IMR-90 (cell line): ENCODE measurements around the gene PRKAG3. TPM values are rescaled to one million over a fixed set of nuclear protein-coding genes. Genes with fewer than 3 reads are reported as not detected.

Experiments used
- ATAC-seq: fragments of 200-7000 bp; cut with Tn5 transposase; 2 replicates; pipeline ENCODE4 v1.9.1; 2020; ENCODE audit warnings: low read depth, mild to moderate bottlenecking, moderate library complexity
- BruUV-seq: library from RNA; stranded (reverse); fragments of 400-500 nt; replicated peaks from 2 replicates; lab custom pipeline; 2021; lab: Mats Ljungman, UMichigan
- CTCF ChIA-PET: fragments of 300-600 bp; formaldehyde crosslinking; extraction: SDS; loops from one replicate; lab custom pipeline; 2021; ENCODE audit warnings: antibody characterized with exemption; lab: Yijun Ruan, JAX
- POLR2A ChIA-PET: fragments of 300-600 bp; sonication (Branson Sonifier 250); formaldehyde crosslinking; loops from one replicate; lab custom pipeline; 2022; ENCODE audit warnings: antibody characterized with exemption; ENCODE audit not compliant: unreplicated experiment; lab: Charles Lee
- DNase-seq: peaks from one replicate; pipeline ENCODE4 v3.0.0; 2013
- H2AFZ ChIP-seq: replicated peaks from 2 replicates; pipeline ENCODE3; 2013; ENCODE audit warnings: low read length, mild to moderate bottlenecking; ENCODE audit not compliant: poor library complexity
- H2AK5ac ChIP-seq: 2 replicates; pipeline ENCODE4 v1.6.1; 2013; ENCODE audit warnings: low read depth, low read length, inconsistent platforms
- H2AK9ac ChIP-seq: replicated peaks from 2 replicates; pipeline ENCODE3; 2013; ENCODE audit warnings: mild to moderate bottlenecking, low read depth, low read length, moderate library complexity; ENCODE audit not compliant: poor library complexity
- H2BK120ac ChIP-seq: 2 replicates; pipeline ENCODE4 v1.6.1; 2013; ENCODE audit warnings: low read depth, low read length, inconsistent platforms
- H2BK15ac ChIP-seq: 3 replicates; pipeline ENCODE4 v1.6.1; 2013; ENCODE audit warnings: low read depth, low read length, inconsistent platforms
- H2BK20ac ChIP-seq: 2 replicates; pipeline ENCODE4 v1.6.1; 2013; ENCODE audit warnings: low read depth, mild to moderate bottlenecking, inconsistent platforms, low read length, moderate library complexity
- H2BK5ac ChIP-seq: 2 replicates; pipeline ENCODE4 v1.6.1; 2013; ENCODE audit warnings: mild to moderate bottlenecking, low read depth, low read length, inconsistent platforms; ENCODE audit not compliant: poor library complexity, severe bottlenecking
- H3K14ac ChIP-seq: replicated peaks from 2 replicates; pipeline ENCODE4 v1.6.1; 2013; ENCODE audit warnings: low read depth, low read length, inconsistent platforms
- H3K18ac ChIP-seq: 2 replicates; pipeline ENCODE4 v1.6.1; 2013; ENCODE audit warnings: low read depth, low read length, control low read depth
- H3K23ac ChIP-seq: 2 replicates; pipeline ENCODE4 v1.6.1; 2013; ENCODE audit warnings: low read depth, low read length, inconsistent platforms
- H3K27ac ChIP-seq: 2 replicates; pipeline ENCODE4 v1.5.1; 2013; ENCODE audit warnings: mild to moderate bottlenecking, control low read depth, low read length; ENCODE audit not compliant: insufficient read depth
- H3K27me3 ChIP-seq: 2 replicates; pipeline ENCODE4 v1.6.1; 2013; ENCODE audit warnings: low read length; ENCODE audit not compliant: control insufficient read depth, insufficient read depth
- H3K36me3 ChIP-seq: 2 replicates; pipeline ENCODE4 v1.6.1; 2013; ENCODE audit warnings: low read length, mixed read lengths; ENCODE audit not compliant: control insufficient read depth, insufficient read depth
- H3K4ac ChIP-seq: 2 replicates; pipeline ENCODE4 v1.6.1; 2013; ENCODE audit warnings: low read depth, low read length, inconsistent platforms
- H3K4me1 ChIP-seq: 2 replicates; pipeline ENCODE4 v1.6.1; 2013; ENCODE audit warnings: low read length, mixed read lengths; ENCODE audit not compliant: control insufficient read depth, insufficient read depth
- H3K4me2 ChIP-seq: 2 replicates; pipeline ENCODE4 v1.6.1; 2013; ENCODE audit warnings: low read depth, mild to moderate bottlenecking, control low read depth, low read length, moderate library complexity
- H3K4me3 ChIP-seq: 2 replicates; pipeline ENCODE4 v1.5.1; 2013; ENCODE audit warnings: low read depth, mild to moderate bottlenecking, control low read depth, low read length, moderate library complexity; ENCODE audit not compliant: insufficient read depth
- H3K56ac ChIP-seq: 2 replicates; pipeline ENCODE4 v1.6.1; 2013; ENCODE audit warnings: low read length, inconsistent platforms; ENCODE audit not compliant: insufficient read depth; ENCODE audit errors: extremely low read depth
- H3K79me1 ChIP-seq, 2 experiments: 2 replicates each; pipeline ENCODE4 v1.6.1; 2013; ENCODE audit warnings: low read length in 2 of 2, inconsistent platforms in 1 of 2, low read depth in 1 of 2
- H3K9ac ChIP-seq: 2 replicates; pipeline ENCODE4 v1.6.1; 2013; ENCODE audit warnings: low read depth, low read length, control low read depth
- H3K9me1 ChIP-seq: 2 replicates; pipeline ENCODE4 v1.6.1; 2013; ENCODE audit warnings: low read length, inconsistent platforms; ENCODE audit not compliant: insufficient read depth
- H3K9me3 ChIP-seq: 2 replicates; pipeline ENCODE4 v1.6.1; 2013; ENCODE audit warnings: low read length; ENCODE audit not compliant: control insufficient read depth, insufficient read depth
- H4K20me1 ChIP-seq: 2 replicates; pipeline ENCODE4 v1.6.1; 2013; ENCODE audit warnings: low read length, inconsistent platforms; ENCODE audit not compliant: insufficient read depth
- H4K5ac ChIP-seq: 2 replicates; pipeline ENCODE4 v1.6.1; 2013; ENCODE audit warnings: mild to moderate bottlenecking, low read depth, low read length, control low read depth
- H4K8ac ChIP-seq, 2 experiments: 2 replicates each; pipeline ENCODE4 v1.6.1; 2013; ENCODE audit warnings: low read depth in 2 of 2, low read length in 2 of 2, control low read depth in 1 of 2, inconsistent platforms in 1 of 2
- H4K91ac ChIP-seq: 2 replicates; pipeline ENCODE4 v1.6.1; 2013; ENCODE audit warnings: low read depth, low read length, inconsistent platforms; ENCODE audit not compliant: insufficient read depth
- BHLHE40 ChIP-seq: fragments of 150-350 bp; IDR thresholded peaks from 2 replicates; pipeline ENCODE4 v1.6.1; 2016; ENCODE audit warnings: mild to moderate bottlenecking, low read depth, low read length
- CEBPB ChIP-seq: IDR thresholded peaks from 2 replicates; pipeline ENCODE4 v1.6.1; 2012; ENCODE audit warnings: low read depth, low read length, improper control_type of control experiment
- NFE2L2 ChIP-seq: fragments of 150-350 bp; IDR thresholded peaks from 2 replicates; pipeline ENCODE4 v1.6.1; 2016; ENCODE audit warnings: low read depth, mild to moderate bottlenecking, low read length
- POLR2A ChIP-seq: IDR thresholded peaks from 2 replicates; pipeline ENCODE4 v1.6.1; 2012; ENCODE audit warnings: mild to moderate bottlenecking, low read depth, low read length
- RFX5 ChIP-seq: IDR thresholded peaks from 2 replicates; pipeline ENCODE4 v1.8.0; 2012; ENCODE audit warnings: low read depth, mild to moderate bottlenecking, low read length, moderate library complexity
- SMC3 ChIP-seq: fragments of 150-350 bp; IDR thresholded peaks from 2 replicates; pipeline ENCODE4 v1.6.1; 2016; ENCODE audit warnings: low read depth, mild to moderate bottlenecking, antibody characterized with exemption, low read length, moderate library complexity
- WGBS, 2 experiments: methylation state at CpG; one replicate each; pipeline versions ENCODE4 v1.1.5 to v1.1.7; 2013; ENCODE audit warnings: missing lambda C conversion rate in 2 of 2; ENCODE audit not compliant: insufficient read length in 1 of 2; ENCODE audit errors: extremely low coverage in 2 of 2; 5-methylcytosine and 5-hydroxymethylcytosine counted together
- dilution Hi-C: fragments of 300-500 bp; cut with HindIII; formaldehyde crosslinking; loops from one replicate; pipeline ENCODE4 v1.14.3; 2018; ENCODE audit warnings: low sequenced_read_pairs; ENCODE audit not compliant: unreplicated experiment
- in situ Hi-C: fragments of 300-500 bp; cut with MboI; formaldehyde crosslinking; loops from 3 replicates; pipeline ENCODE4 v1.14.3; 2019; ENCODE audit warnings: low sequenced_read_pairs, inconsistent platforms, mixed read lengths
- intact Hi-C: fragments of 100-400 bp; cut with micrococcal nuclease; formaldehyde crosslinking; loops from 2 replicates; pipeline ENCODE4 v1.10.0; 2022
- polyA plus RNA-seq, 3 experiments: library from polyadenylated mRNA; depleted of rRNA; stranded (reverse); fragments of >200 nt; gene quantifications; 2 replicates each; pipeline ENCODE4 v1.2.3, GENCODE V29; 2012; ENCODE audit warnings: low replicate concordance in 1 of 3
- total RNA-seq: library from RNA; depleted of rRNA; stranded (reverse); fragments of >200 nt; gene quantifications from 2 replicates; pipeline ENCODE4 v1.2.3, GENCODE V29; 2012

The PRKAG3 gene
- total and polyA plus RNA-seq, 2 of the 4 experiments (the other 2 are of a cell fraction), result not detected

- TF ChIP-seq CEBPB (no peak), NFE2L2 (no peak), BHLHE40 (no peak)
These were observed 50.5 kb downstream of the PRKAG3 start (continued) for GRCh38 chr2:218780851-218781690.

- 0 out of 2 replicates have a peak, but pooled peaks cover 2% of the 10 kb centered on the region for H3K36me3 ChIP-seq
- ATAC-seq (no peak), DNase-seq (no peak)
- H2BK120ac ChIP-seq, result no peak overlapping the region
- H2AK5ac ChIP-seq, result no peak overlapping the region
- H3K23ac ChIP-seq, result no peak overlapping the region
- H3K14ac ChIP-seq, result no peak overlapping the region
- H4K91ac ChIP-seq, result no peak overlapping the region
- H3K56ac ChIP-seq, result no peak overlapping the region
- dilution Hi-C loops (no loop called here), in situ Hi-C loops (no loop called here), intact Hi-C loops (loop anchor here (5.0 kb wide), 1 partner anchor 57 kb away; no protein-coding TSS in a partner anchor)
- H4K20me1 ChIP-seq, result no peaks in the 10 kb centered on the region
- TF ChIP-seq POLR2A, result no peak
- no peak for TF ChIP-seq RFX5
- no peak for TF ChIP-seq SMC3
- no peak overlapping the region for H2AK9ac ChIP-seq
- POLR2A ChIA-PET, result no interaction called here
- no peak overlapping the region for H2AFZ ChIP-seq
- BruUV-seq, result no TSS peak
- H3K4me2 ChIP-seq, result no peak overlapping the region
- peaks cover 6% of the 10 kb centered on the region for H3K9me3 ChIP-seq
- WGBS, 2 experiments, result no CpG with 5 or more reads among the region's 2 CpGs
- peaks cover 3% of the 10 kb centered on the region; the same call in 1 of the 2 replicates for H3K4me1 ChIP-seq
- H2BK15ac ChIP-seq, result no peak overlapping the region
- no peak overlapping the region for H3K27ac ChIP-seq
- no peak overlapping the region for H3K4ac ChIP-seq
- CTCF ChIA-PET, result no interaction called here
- peaks cover 3% of the 10 kb centered on the region; the same call in 1 of the 2 replicates for H3K9me1 ChIP-seq
- H3K79me1 ChIP-seq, result peaks cover 0 to 5% of the 10 kb centered on the region in 2 experiments; a peak in 2 of 4 replicates
- H3K27me3 ChIP-seq, result no peaks in the 10 kb centered on the region
- no peak overlapping the region for H2BK5ac ChIP-seq
- H4K8ac ChIP-seq, result no peak overlapping the region
- no peak overlapping the region for H3K9ac ChIP-seq
- no peak overlapping the region for H2BK20ac ChIP-seq
- H3K4me3 ChIP-seq, result no peak overlapping the region
- H4K5ac ChIP-seq, result no peak overlapping the region
- H3K18ac ChIP-seq, result no peak overlapping the region
These were observed 51.6 kb downstream of the PRKAG3 start for GRCh38 chr2:218780046-218780445.
